Activated CD8-positive, alpha-beta memory T cell treated with anti-CD3 and anti-CD28 coated beads, Interleukin-2, amount 50 U/mL, for 48 hours (primary cell): Measurements from ENCODE around the gene DENND5B.
"Not testable (repeated sequence)": the region's sequence is repeated elsewhere in the genome, so short reads cannot be mapped to it uniquely, and the experiment has no call there.

Experiments
- DNase-seq: peaks from one replicate; pipeline ENCODE4 v3.0.0-alpha.2; 2020

The DENND5B gene

DNA sequence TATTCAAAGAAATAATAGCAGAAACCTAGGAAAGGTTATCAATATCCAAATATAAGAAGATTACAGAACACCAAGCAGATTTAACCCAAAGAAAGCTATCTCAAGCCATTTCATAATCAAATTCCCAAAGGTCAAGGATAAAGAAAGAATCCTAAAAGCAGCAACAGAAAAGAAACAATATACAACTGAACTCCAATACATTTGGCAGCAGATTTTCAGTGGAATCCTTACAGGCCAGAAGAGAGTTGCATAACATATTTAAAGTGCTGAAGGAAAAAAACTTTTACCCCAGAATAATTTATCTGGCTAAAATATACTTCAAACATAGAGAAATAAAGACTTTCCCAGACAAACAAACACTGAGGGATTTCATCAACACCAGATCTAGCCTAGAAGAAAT, 54.3 kb downstream of the DENND5B start:
- DNase-seq, result no peak

DNA sequence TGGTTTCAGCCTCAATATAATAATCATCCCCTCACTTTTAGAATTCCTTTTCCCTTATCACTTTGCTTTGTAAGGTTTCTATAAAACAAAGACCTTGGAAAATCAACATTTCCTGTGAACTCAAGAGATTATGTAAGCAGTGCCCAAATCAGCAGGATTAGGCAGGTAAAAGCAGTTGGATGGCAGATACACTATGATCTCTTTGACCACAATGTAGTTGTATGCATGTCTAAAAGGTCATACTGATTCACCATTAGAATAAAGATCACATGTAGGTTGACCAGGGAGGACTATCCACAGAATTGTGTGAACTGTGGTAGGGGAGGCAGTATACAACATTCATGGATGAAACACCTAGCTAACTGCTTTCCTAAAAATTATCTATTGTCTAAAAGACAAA, 57.5 kb downstream of the DENND5B start:
- DNase-seq, result no peak

- no peak for DNase-seq
These were observed 59.0 kb downstream of the DENND5B start for GRCh38 chr12:31531893-31532292.

DNA sequence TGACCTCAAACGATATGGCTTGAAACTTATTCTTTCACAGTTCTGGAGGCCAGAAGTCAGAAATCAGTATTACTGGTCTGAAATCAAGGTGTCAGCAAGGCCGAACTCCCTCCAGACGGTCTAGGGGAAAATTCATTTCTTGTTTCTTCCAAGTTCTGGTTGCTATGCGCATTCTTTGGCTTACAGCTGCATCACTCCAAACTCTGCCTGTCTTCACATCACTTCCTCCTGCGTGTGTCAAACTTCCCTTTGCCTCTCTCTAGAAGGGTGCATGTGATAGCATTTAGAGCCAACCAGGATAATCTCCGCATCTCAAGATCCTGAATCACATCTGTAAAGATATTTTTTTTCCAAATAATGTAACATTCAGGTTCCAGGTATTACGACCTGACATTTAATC, 62.8 kb downstream of the DENND5B start:
- DNase-seq, result no peak

DNA sequence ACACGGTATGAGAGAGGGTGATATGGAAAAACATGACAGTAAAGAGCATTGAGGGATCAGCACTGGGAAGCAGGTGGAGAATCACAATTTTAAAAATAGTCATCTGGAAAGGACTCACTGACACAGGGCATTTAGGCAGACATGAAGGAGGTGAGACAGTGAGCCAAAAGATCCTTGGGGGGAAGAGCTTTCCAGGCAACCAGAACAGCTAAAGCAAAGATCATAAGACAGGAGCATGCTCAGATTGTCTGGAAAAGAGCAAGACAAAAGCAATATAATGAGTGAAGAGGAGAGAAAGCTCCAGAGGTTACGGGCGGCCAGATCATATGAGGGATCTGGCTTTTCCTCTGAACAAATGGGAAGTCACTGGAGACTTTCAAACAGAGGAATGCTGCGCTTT, 63.9 kb downstream of the DENND5B start:
- no peak for DNase-seq

DNA sequence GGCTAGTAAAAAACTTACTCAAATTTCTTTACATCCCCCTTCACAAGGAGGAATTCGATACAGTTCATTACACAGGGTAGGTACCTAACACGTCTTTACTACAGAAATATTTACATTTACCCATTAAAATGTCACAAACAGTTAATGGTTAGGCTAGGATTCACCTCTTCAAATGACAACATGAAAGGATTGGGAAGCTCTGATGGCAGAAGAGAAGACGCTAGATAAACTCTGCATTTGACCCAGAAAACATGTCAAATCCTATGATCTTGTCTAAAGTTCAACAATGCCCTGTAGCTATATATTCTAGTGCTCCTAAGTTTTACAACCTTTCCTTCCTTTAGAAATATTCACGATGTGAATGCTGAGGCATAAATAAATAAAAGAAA, 64.8 kb downstream of the DENND5B start:
- DNase-seq, result no peak

GRCh38 chr12:31525496-31526157, 65.3 kb downstream of the DENND5B start:
- DNase-seq, result no peak

DNA sequence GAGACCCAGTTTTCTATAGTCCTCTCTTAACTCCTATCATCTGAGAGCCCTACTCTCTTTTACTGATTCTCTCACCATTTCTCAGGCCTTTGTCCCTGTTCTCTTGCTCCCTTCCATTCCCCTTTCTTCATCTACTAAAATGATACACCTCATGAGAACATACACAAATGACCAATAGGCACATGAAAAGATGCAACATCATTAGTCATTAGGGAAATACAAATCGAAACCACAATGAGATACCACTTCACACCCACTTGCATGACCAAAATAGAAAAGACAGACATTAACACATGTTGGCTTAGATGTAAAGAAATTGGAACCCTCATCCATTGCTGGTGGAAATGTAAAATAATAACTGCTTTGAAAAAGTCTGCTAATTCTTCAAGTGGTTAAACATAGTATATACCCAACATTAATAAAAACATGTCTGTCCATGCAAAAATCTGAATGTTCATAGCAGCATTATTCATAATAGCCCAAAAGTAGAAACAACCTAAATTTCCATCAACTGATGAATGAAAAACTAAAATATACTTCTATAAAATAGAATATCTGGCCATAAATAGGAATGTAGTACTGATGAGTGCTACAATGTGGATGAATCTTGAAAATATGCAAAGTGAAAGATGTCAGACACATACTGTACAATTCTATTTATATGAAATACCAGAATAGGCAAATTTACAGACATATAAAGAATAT, 66.0 kb downstream of the DENND5B start:
- no peak for DNase-seq

GRCh38 chr12:31523306-31523705, 67.6 kb downstream of the DENND5B start:
- DNase-seq, result no peak

GRCh38 chr12:31522607-31523006, 68.3 kb downstream of the DENND5B start:
- DNase-seq, result no peak

- no peak for DNase-seq
These were observed 69.0 kb downstream of the DENND5B start for GRCh38 chr12:31521964-31522363.

DNA sequence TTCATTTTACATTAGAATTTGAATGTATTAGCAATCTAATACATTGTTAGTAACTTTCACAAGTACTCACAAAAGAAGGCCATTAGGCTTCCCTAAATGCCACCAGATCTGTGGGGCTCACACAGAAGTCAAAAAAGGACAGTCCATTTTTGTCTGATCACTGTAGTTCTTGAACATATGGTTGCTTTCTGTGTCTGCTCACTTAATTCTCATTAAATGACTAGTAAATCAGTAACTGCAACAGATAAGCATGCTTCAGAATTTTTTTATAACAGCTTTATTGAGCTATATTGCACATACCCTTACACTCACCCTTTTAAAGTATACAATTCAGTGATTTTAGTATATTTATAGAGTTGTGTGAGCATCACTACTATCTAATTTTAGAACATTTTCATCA, 71.4 kb downstream of the DENND5B start:
- DNase-seq, result no peak

DNA sequence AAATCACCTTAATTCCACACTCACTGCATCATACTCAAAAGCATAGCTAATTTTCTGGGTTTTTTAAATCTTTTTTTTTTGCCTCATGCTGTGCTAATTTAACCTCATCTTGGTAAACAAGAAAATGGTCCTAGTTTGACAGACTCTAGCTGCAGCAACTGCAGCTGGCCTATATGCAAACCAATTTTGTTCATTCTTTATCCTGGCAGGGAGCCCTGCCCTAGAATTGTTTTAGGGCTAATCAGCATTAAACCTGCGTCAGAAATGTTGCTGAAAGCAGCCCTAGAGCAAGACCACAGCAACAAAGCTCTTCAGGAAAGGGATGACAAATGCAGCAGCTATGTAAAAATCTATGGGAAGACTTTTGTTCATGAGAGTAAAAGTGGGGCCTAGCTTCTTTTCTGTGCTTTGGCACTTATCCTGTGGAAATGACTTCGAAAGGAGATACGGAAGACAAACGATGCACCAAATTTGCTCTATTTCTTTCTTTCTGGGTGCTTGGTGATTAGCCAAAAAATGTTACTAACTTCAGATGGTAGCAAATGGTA, 72.2 kb downstream of the DENND5B start:
- DNase-seq, result no peak

GRCh38 chr12:31517994-31518393, 72.9 kb downstream of the DENND5B start:
- DNase-seq, result no peak

GRCh38 chr12:31516702-31517101, 74.2 kb downstream of the DENND5B start:
- no peak for DNase-seq

GRCh38 chr12:31514912-31515311, 76.0 kb downstream of the DENND5B start:
- no peak for DNase-seq

GRCh38 chr12:31510034-31510433, 80.9 kb downstream of the DENND5B start:
- DNase-seq, result no peak

- no peak for DNase-seq
These were observed 82.3 kb downstream of the DENND5B start for GRCh38 chr12:31508436-31509150.

DNA sequence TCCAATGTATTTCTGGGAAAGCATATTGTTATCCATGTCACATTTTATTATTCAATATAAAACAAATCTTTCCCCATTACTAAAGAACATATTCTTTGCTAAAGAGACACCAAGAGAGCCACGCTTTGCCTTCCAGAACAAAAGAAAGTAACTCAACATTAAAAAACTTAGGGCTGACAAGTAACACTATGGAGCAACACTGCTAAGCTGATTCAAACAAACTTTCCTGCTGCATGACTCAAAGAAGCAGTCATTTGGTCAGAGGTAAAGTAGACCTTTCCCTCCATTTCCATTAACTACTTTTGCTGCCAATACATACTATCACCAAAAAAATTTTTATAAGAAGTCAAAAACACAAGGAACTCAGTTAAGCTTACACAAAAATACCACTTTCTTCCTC, 83.0 kb downstream of the DENND5B start:
- no peak for DNase-seq

- DNase-seq, result no peak
These were observed 84.2 kb downstream of the DENND5B start for GRCh38 chr12:31506515-31507306.

DNA sequence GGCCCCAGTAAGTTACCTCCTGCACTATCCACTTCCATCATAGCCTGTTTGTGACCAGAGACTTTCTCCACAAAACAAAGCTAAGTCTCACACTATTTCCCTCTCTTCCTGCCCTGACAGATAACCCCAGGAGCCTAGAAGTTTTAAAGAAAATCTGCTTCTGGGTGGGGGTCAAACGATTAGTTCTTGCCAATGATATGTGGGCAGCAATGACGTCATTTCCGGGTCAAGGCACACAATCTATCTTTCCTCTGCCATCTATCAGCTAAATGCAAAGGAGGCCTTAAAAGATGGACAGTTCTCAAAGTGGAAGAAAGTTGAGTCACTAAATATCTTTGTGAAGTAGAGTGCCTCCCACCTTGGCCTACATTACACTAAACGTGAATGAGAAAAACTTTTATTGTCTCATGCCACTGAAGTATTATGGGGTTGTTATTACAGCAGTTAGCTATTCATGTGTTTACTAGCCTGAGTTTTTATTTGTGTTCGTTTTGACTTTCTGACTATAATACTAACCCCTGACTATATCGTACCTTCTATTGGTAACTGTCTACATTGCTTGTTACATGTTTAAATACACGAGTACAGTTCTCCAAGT, 86.2 kb downstream of the DENND5B start:
- no peak for DNase-seq

- DNase-seq, result not testable (repeated sequence)
These were observed 89.9 kb downstream of the DENND5B start for GRCh38 chr12:31501014-31501413.

GRCh38 chr12:31499567-31499966, 91.4 kb downstream of the DENND5B start:
- no peak for DNase-seq
